Measurements from ENCODE around the gene RCE1.
A peak's percentile ranks its signal among the peaks of the same experiment; 100 is the strongest.

The RCE1 gene

DNA sequence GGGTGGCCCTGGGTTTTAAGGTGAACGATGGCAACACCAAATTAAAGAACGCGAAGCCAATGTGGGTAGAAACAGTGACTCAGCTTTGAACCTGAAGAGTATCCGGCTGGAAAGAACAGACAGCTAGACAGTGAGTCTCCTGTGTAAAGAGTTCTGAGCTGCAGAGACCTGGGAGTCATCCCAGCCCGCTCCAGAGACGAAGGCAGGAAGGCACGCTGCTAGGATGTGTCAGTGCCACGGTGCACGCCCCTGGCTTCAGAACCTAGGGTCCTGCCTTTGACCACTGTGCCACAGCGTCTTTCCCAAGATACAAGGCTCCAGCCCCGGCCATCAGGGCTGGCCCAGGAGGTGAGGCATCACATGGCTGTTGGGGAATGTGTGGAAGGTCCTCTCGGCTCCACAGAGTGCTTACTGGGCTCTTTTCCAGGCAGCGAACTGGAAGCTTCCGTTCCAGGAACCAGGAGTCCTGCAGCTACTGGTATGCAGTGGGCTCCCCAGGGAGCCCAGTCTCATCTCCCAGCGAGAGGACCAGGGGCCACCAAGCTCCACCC, 43.5 kb downstream of the RCE1 start:
- no peak for DNase-seq (ENCODE audit: low read depth, low spot score)

- DNase-seq (ENCODE audit: low read depth, low spot score), result no peak
These were observed 44.3 kb downstream of the RCE1 start for GRCh38 chr11:66887526-66887925.

- DNase-seq (ENCODE audit: low read depth, low spot score), result no peak
These were observed 45.0 kb downstream of the RCE1 start for GRCh38 chr11:66888282-66888681.

GRCh38 chr11:66889960-66890359, 46.7 kb downstream of the RCE1 start:
- DNase-seq (ENCODE audit: low read depth, low spot score), result no peak

DNA sequence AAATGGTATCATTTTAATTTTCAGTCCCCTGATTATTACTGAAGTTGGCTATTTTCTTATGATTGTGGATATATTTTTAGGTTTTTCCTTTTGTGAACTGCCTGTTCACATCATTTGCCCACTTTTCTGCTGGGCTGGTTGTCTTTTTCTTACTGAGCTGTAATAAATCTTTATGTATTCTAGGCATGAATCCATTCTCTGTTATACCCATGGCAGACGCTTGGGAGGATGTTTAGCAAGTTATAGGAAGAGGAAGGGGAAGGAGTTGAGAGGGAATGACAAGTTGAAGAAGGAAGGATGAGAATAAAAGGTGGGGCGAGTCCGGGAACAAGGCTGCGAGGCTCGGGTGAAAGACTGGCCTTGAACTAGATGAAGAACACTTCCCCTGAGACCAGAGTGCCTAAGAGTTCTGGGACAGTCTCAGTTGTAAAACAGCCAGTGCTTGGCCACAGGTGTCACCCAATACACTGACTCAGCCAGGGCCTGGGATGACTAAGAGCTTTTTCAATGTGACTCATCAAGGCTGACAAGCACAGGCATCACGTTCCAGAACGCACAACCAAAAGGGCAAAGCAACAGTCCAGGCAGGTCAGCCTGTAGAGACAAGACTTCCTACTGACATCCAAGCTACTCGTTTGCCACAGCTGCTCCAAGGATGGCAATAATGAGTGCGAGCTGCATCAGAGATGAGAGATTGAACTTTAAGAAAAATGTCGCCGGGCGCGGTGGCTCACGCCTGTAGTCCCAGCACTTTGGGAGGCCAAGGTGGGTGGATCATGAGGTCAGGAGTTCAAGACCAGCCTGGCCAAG, 48.8 kb downstream of the RCE1 start:
- peak; percentile 82 for DNase-seq (ENCODE audit: low read depth, low spot score)

DNA sequence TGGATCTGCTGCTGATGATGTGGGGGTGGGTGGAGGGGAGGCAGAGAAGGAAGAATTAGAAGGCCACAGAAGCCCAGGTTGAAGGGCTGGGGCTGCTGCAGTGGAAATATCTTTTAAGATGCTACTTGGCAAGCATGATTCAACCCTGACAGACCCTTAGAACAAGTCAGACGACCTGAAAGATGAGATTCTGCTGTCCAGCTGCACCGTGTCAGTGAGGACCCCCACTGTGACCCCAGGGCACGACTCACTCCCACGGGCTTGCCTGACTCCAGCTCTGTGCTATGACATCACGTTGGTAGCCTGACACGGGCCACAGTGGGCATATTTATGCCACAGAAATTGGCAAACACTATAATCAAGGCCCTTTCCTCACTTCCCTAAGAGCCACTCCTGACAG, 49.7 kb downstream of the RCE1 start:
- DNase-seq (ENCODE audit: low read depth, low spot score), result no peak

DNA sequence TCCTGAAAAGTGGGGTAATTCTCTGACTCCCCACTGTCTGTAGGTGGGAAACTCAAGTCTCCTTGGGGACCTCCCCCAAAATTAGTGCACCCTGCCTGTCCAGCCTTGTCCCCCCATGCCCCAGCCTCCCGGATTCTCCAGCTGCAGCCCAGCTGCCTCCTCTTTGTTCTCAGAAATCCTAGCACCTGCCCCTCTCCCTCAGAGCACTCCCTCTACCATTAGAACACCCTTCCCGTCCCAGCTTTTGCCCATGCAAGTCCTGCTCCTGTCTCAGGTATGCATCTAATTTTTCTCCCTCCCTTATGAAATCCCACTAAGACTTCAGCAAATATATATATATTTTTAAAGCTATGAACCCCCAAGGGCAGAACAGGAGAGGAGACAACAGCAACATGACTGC, 50.9 kb downstream of the RCE1 start:
- no peak for DNase-seq (ENCODE audit: low read depth, low spot score)

Data from ELF-1 (cell line).